Fibroblast of the aortic adventitia (primary cell): ENCODE results near the gene SPOP. TPM values are rescaled to one million over a fixed set of nuclear protein-coding genes. Genes with fewer than 3 reads are reported as not detected.
"Not testable (repeated sequence)": the region's sequence is repeated elsewhere in the genome, so short reads cannot be mapped to it uniquely, and the experiment has no call there.

Source experiments
- DNase-seq: peaks from one replicate; pipeline ENCODE4 v3.0.0-alpha.2; 2010; ENCODE audit warnings: low read depth
- H3K4me3 ChIP-seq: 2 replicates; pipeline ENCODE4 v1.5.1; 2011; ENCODE audit warnings: low read depth, mild to moderate bottlenecking, control low read depth, low read length, moderate library complexity
- total RNA-seq: library from RNA; depleted of rRNA; stranded (reverse); fragments of >200 nt; gene quantifications from 2 replicates; pipeline ENCODE4 v1.2.3, GENCODE V29; 2012; ENCODE audit warnings: low replicate concordance
- TF ChIP-seq, protein P1 (sequence below): IDR thresholded peaks from 2 replicates; pipeline ENCODE4 v1.5.1; 2011; ENCODE audit warnings: mild to moderate bottlenecking, low read length, control low read depth, inconsistent platforms; ENCODE audit not compliant: insufficient read depth

Gene SPOP
- total RNA-seq, 1 donor = 46.1 TPM

DNA sequence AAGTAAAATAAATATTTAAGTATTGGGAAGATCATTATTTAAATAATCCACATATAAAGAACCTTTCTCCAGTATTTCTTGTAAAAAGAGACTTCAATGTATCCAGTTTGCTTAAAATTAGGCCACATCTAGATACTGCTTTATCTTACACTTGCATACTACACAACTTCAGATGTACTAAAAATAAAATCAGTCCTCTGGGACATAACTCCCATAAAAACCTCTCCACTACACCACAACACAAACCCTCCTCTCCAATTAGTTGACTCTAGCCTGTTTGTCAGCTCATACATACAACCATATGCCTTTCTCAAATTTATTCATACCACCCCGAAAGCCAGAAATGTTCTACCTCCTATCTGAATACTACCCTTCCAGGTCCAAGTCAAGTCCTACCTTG, 21.6 kb downstream of the SPOP start:
- no peak overlapping the region for H3K4me3 ChIP-seq
- TF ChIP-seq, protein P1, sequence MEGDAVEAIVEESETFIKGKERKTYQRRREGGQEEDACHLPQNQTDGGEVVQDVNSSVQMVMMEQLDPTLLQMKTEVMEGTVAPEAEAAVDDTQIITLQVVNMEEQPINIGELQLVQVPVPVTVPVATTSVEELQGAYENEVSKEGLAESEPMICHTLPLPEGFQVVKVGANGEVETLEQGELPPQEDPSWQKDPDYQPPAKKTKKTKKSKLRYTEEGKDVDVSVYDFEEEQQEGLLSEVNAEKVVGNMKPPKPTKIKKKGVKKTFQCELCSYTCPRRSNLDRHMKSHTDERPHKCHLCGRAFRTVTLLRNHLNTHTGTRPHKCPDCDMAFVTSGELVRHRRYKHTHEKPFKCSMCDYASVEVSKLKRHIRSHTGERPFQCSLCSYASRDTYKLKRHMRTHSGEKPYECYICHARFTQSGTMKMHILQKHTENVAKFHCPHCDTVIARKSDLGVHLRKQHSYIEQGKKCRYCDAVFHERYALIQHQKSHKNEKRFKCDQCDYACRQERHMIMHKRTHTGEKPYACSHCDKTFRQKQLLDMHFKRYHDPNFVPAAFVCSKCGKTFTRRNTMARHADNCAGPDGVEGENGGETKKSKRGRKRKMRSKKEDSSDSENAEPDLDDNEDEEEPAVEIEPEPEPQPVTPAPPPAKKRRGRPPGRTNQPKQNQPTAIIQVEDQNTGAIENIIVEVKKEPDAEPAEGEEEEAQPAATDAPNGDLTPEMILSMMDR = no peak
- no peak for DNase-seq

DNA sequence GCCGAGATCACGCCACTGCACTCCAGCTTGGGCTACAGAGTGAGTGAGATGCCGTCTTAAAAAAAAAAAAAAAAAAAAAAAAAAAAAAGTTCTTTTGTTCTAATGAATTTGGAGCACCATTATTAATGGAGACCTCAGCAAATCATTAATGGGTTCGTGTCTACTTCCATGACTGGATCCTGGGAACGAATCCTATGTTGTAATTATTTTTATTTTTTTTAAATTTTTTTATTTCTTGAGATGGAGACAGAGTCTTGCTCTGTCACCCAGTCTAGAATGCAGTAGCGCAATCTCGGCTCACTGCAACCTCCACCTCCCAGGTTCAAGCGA, 30.7 kb downstream of the SPOP start:
- no peak overlapping the region for H3K4me3 ChIP-seq
- TF ChIP-seq, protein P1 = no peak
- no peak for DNase-seq

DNA sequence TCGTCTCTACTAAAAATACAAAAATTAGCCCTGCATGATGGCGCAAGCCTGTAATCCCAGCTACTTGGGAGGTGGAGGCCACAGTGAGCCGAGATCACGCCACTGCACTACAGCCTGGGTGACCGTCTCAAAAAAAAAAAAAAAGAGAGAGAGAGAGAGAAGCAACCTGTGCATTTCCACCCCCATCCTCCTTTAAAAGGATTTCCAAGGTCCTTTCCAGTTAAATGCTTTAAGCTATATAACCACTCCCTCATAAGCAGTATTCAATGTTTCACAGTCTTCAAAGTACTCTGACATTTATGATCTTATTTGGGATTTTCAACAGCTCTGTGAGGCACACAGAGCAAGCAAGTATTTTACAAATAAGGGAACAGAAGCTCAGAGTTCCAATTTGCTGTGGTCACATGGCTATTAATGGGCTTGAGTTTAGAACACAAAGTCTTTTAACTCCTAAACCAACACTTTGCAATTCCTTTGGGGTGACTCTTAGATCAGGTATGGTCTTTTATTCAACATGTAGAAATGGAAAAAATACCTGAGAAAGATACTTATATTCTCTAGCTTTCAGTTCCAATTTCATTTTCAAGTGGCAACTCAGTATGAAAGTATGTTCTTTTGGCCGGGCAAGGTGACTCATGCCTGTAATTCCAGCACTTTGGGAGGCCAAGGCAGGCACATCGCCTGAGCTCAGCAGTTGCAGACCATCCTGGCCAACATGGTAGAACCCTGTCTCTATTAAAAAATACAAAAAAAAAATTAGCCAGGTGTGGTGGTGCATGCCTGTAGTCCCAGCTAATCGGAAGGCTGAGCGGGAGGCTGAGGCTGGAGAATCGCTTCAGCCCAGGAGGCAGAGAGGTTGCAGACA, 31.3 kb downstream of the SPOP start:
- DNase-seq = peak; percentile 68
- H3K4me3 ChIP-seq = peak overlapping the region; percentile 45

DNA sequence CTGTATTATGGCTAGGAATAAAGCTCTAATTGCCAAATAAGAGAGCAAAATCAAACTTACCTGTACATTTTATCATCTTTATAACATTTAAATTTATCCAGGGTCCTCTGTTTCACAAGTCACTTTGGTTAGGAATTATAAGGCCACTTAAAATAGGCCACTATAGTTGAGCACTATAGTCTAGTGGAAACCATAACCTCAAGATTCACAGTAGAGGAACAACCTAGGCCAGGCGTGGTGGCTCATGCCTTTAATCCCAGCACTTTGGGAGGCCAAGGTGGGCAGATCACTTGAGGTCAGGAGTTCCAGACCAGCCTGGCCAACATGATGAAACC, 31.9 kb downstream of the SPOP start:
- DNase-seq, H3K4me3 ChIP-seq: not testable (repeated sequence)

More for the DNA sequence above, 31.3 kb downstream of the SPOP start:
- TF ChIP-seq, protein P1 = no peak

DNA sequence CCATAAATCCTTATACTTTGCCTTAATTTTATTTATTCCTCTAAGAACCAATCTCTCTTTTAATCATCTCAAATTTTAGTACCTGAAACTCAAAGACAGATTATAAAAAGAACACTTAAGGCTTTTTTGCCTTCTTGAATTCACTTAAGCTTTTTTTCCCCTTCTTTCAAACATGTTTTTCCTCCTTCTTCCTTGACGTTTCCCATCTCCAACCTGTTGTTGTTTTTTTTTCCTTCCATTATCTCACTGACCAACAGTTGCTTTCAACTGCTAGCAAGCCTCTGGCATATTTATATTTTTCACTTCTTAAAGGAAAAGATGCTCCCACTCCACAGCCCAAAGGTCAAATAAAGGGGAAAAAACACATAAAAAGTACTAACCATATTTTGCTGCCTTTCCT, 32.2 kb downstream of the SPOP start:
- DNase-seq = no peak
- no peak overlapping the region for H3K4me3 ChIP-seq
- TF ChIP-seq, protein P1 = no peak

DNA sequence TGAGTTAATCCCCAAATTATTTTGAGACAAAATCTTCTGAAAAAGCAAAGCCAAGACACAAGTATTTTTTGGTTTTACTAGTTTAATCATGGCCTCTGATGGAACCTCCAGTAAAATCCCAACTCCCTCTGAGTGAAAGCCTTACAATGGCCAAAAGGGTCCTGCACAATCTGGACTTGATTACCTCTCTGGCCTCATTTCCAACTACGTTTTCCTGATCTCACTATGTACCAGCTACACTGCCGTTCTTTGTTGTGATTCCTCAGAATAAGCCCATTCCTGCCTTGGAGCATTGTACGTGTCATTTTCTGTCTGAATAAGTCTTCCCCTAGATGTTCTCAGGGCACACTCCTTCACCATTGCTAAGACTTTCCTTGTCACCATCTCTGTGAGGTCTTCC, 37.3 kb downstream of the SPOP start:
- DNase-seq = peak; percentile 64
- no peak overlapping the region for H3K4me3 ChIP-seq
- TF ChIP-seq, protein P1 = no peak

DNA sequence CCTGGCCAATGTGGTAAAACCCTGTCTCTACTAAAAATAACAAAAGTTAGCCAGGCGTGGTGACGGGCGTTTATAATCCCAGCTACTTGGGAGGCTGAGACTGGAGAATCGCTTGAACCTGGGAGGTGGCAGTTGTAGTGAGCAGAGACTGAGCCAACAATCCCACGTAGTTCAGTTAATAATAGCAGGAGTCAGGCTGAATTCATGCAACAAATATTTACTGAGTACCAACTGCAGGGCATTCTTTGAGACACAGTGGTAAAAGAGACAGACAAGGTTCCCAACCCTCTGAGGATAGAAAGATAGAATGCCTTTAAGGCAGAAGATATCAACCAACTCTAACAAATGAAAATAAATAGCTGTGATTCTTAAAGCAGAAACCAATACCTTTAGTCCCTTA, 39.1 kb downstream of the SPOP start:
- no peak overlapping the region for H3K4me3 ChIP-seq
- TF ChIP-seq, protein P1 = no peak
- DNase-seq = no peak
